Measurements from ENCODE around the gene CELF6.

DNA sequence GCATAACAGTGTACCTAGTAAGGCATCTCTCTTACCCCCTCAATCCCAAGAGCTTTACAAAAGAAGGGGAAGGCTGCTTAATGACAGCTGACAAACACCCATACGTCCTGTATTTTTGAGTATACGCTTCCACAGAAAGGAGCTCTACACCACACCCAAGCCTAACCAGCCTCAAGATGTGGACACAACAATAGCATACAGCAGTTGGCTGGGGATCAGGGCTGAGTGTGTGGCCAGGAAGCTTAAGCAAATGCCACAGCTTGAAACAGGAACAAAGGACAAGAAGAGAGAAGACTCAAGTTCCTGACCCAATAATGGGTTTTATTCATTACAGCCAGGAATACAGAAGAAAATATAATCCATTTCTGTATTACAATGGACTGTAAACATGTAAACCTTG lies 48.9 kb upstream of the CELF6 start:
- TF ChIP-seq, protein P1, sequence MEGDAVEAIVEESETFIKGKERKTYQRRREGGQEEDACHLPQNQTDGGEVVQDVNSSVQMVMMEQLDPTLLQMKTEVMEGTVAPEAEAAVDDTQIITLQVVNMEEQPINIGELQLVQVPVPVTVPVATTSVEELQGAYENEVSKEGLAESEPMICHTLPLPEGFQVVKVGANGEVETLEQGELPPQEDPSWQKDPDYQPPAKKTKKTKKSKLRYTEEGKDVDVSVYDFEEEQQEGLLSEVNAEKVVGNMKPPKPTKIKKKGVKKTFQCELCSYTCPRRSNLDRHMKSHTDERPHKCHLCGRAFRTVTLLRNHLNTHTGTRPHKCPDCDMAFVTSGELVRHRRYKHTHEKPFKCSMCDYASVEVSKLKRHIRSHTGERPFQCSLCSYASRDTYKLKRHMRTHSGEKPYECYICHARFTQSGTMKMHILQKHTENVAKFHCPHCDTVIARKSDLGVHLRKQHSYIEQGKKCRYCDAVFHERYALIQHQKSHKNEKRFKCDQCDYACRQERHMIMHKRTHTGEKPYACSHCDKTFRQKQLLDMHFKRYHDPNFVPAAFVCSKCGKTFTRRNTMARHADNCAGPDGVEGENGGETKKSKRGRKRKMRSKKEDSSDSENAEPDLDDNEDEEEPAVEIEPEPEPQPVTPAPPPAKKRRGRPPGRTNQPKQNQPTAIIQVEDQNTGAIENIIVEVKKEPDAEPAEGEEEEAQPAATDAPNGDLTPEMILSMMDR (IDR thresholded peaks at IDR 0.05; ENCODE audit: poor library complexity, severe bottlenecking), result no peak
- no peak for TF ChIP-seq POLR2AphosphoS5 (IDR thresholded peaks at IDR 0.05)
